ENCODE results near the gene BLID. TPM values are rescaled to one million over a fixed set of nuclear protein-coding genes. Genes with fewer than 3 reads are reported as not detected.

Gene BLID
- total RNA-seq, 1 donor from 2014 or later = 5.9 TPM

DNA sequence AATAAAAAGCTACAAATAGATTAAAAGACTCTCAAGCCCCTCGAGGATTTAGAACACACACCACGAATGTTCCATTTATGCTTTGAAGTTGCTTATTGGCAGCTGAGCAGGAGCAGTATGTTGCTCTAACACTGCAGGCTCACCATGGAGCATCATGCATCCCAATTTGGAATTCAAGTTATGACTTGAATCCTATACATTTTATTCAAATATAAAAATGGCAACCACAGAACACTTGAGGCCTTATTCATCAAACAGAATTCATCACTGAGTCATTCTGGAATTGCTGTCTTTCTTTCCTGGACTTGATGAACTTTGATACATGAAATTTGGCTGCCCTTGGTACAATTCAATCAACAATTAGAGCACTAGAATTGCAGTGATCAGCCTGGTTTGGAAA is 24.5 kb upstream of the BLID start:
- Histone ChIP-seq H3K36me3 (no peaks in the 10 kb centered on the region), H3K27ac (no peak overlapping the region), H3K4me3 (no peak overlapping the region), H3K27me3 (no peaks in the 10 kb centered on the region), H3K4me1 (peaks cover 23% of the 10 kb centered on the region), H3K9me3 (no peaks in the 10 kb centered on the region)
- DNase-seq (ENCODE audit: extremely low spot score in 2 of 2) = no peak
- TF ChIP-seq POLR2A (IDR thresholded peaks at IDR 0.05) (no peak), POLR2AphosphoS5 (IDR thresholded peaks at IDR 0.05; ENCODE audit: insufficient read depth in 1 of 2, low read depth in 1 of 2) (no peak)
- TF ChIP-seq, protein P1, sequence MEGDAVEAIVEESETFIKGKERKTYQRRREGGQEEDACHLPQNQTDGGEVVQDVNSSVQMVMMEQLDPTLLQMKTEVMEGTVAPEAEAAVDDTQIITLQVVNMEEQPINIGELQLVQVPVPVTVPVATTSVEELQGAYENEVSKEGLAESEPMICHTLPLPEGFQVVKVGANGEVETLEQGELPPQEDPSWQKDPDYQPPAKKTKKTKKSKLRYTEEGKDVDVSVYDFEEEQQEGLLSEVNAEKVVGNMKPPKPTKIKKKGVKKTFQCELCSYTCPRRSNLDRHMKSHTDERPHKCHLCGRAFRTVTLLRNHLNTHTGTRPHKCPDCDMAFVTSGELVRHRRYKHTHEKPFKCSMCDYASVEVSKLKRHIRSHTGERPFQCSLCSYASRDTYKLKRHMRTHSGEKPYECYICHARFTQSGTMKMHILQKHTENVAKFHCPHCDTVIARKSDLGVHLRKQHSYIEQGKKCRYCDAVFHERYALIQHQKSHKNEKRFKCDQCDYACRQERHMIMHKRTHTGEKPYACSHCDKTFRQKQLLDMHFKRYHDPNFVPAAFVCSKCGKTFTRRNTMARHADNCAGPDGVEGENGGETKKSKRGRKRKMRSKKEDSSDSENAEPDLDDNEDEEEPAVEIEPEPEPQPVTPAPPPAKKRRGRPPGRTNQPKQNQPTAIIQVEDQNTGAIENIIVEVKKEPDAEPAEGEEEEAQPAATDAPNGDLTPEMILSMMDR (IDR thresholded peaks at IDR 0.05) = no peak
- intact Hi-C loops (cut with DNase I) = no loop called here

DNA sequence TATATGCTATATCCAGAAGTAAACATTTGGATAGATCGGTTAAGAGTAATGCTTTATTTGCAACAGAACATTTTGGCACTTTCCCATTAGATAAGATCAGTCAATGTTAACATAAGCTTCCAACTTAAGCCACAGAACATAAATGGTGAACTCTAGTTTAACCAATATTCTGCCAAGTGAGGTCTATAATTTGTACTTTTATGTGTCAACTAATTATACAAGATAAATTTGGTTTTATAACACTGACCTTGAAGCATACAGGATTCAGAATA is 23.5 kb upstream of the BLID start:
- no peaks in the 10 kb centered on the region for H3K9me3 ChIP-seq
- no peaks in the 10 kb centered on the region for H3K36me3 ChIP-seq
- peaks cover 23% of the 10 kb centered on the region for H3K4me1 ChIP-seq
- H3K27ac ChIP-seq = no peak overlapping the region
- no peak overlapping the region for H3K4me3 ChIP-seq
- DNase-seq (ENCODE audit: extremely low spot score in 2 of 2) = no peak
- intact Hi-C loops (cut with DNase I) = no loop called here
- TF ChIP-seq POLR2AphosphoS5 (IDR thresholded peaks at IDR 0.05; ENCODE audit: insufficient read depth in 1 of 2, low read depth in 1 of 2) (no peak), POLR2A (IDR thresholded peaks at IDR 0.05) (no peak)
- H3K27me3 ChIP-seq = no peaks in the 10 kb centered on the region

DNA sequence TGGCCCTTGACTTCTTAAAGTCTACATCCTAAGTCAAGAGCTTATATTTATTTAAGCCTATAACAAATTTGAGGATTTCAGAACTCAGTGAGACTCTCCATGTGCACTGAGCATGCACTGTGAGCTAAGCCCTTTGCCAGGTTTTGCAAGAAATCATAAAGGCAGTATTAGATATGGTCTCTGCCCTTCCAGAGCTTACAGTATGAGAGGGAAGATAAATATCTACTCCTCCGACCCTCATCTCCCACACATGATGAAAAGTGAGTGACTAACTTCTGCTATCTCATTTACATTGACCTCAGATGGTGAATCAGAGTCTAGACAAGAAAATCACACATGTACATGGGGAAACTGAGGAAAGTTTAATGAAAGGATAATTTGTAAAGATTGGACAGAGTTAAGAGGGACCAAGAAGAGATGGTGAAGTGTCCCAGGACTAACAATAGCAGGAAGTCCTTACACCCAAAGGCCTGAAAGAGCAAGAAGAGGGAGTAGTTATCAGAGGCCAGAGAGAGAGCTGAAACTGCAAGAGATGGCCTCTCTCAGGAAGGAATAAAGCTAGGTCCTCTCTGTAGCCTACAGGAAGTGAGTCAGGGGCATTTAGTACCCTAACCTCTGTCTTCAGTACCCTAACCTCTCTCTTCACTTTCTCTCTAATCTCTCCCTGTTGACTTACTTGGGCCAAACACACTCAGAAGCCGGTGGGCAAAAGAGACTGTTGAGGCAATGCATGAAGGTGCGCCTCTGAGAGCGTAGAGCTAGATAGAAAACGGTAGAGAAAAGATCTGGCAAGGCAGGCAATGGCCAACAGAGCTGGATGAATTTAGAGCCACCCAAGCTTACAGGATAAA is 23.0 kb upstream of the BLID start:
- Histone ChIP-seq H3K27ac (no peak overlapping the region), H3K4me1 (peaks cover 23% of the 10 kb centered on the region), H3K4me3 (no peak overlapping the region), H3K27me3 (no peaks in the 10 kb centered on the region), H3K9me3 (no peaks in the 10 kb centered on the region), H3K36me3 (no peaks in the 10 kb centered on the region)
- TF ChIP-seq, protein P1 (IDR thresholded peaks at IDR 0.05) = no peak
- no peak for TF ChIP-seq POLR2AphosphoS5 (IDR thresholded peaks at IDR 0.05; ENCODE audit: insufficient read depth in 1 of 2, low read depth in 1 of 2)
- no peak for TF ChIP-seq POLR2A (IDR thresholded peaks at IDR 0.05)
- no peak for DNase-seq (ENCODE audit: extremely low spot score in 2 of 2)
- intact Hi-C loops (cut with DNase I) = no loop called here

DNA sequence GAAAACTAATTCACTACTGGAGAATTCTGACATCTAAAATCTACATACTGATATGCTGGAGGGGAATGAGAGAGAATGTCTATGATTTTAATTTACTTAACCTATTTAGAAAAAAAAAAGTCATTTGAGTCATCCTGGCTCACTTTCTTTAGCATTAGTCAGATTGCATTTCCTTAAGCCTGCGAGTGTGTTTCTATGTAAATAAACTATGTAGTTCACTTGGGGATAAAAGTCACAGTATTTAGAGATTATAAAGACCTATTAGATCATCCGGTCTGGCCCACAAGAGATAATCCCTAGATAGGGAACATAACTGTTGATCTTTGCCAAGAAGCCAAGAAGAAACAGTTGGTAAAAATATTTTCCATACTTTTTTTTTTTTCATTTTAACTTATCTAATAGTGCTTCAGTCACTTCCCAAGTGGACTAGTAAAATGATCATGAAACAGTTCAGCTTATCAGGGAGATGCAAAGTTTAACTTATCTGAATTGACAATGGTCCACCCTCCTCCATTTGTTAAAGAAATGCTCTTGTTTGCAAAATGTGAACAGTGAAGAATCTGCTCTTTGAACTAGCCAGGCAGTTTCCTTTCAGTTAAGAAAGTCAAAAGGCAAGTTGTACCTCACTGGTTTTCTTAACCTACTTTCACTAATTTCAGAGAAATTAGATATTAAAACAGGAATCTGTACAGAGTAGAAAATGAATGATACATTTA is 21.2 kb upstream of the BLID start:
- no peak for TF ChIP-seq POLR2A (IDR thresholded peaks at IDR 0.05)
- TF ChIP-seq POLR2AphosphoS5 (IDR thresholded peaks at IDR 0.05; ENCODE audit: insufficient read depth in 1 of 2, low read depth in 1 of 2) = peak in 1 of 2 donors; percentile 42
- no peak for DNase-seq (ENCODE audit: extremely low spot score in 2 of 2)
- Histone ChIP-seq H3K4me1 (peaks cover 23% of the 10 kb centered on the region), H3K9me3 (no peaks in the 10 kb centered on the region), H3K4me3 (no peak overlapping the region), H3K36me3 (no peaks in the 10 kb centered on the region), H3K27me3 (no peaks in the 10 kb centered on the region), H3K27ac (no peak overlapping the region)
- intact Hi-C loops (cut with DNase I) = no loop called here

DNA sequence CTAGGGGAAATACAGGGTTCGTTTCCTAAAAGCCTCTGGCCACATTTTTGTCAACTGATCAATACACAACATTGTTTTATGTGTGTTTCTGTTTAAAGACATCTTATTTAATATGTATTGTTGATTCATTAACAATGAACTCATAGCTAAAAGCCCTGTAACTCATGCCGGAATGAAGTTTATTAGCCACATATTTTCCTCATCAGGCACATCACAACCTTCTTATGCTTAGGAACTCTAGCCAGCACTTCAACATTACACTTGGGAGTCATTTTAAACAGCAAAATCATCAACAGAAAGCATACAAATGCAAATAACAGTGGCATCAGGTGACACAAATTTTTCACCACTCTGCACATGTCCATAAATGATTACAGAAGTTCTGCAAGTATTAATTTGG is 15.1 kb upstream of the BLID start:
- DNase-seq (ENCODE audit: extremely low spot score in 2 of 2) = no peak
- Histone ChIP-seq H3K9me3 (no peaks in the 10 kb centered on the region), H3K4me3 (no peak overlapping the region), H3K27me3 (no peaks in the 10 kb centered on the region), H3K36me3 (no peaks in the 10 kb centered on the region), H3K4me1 (no peaks in the 10 kb centered on the region), H3K27ac (no peak overlapping the region)
- intact Hi-C loops (cut with DNase I) = no loop called here
- TF ChIP-seq, protein P1 (IDR thresholded peaks at IDR 0.05) = no peak
- TF ChIP-seq POLR2AphosphoS5 (IDR thresholded peaks at IDR 0.05; ENCODE audit: insufficient read depth in 1 of 2, low read depth in 1 of 2) = no peak
- TF ChIP-seq POLR2A (IDR thresholded peaks at IDR 0.05) = no peak

DNA sequence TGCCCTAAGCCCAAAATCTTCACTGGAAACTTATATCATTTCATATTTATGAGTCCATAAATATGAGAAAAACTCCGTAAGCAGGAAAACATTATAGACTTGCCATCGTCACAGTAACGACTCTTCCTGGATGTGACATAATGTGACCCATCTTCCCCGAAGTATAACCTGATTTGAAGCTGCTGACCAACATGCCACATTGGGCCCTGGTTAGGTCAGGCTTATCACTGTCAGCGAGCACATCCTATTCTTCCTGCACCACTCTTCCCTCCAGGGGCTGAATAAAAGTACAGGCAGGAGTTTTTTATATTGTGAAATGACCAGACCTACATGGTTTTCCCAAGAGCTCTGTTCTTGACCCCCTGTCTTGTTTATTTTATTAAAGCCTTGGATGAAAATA is 12.1 kb upstream of the BLID start:
- no peak for TF ChIP-seq POLR2AphosphoS5 (IDR thresholded peaks at IDR 0.05; ENCODE audit: insufficient read depth in 1 of 2, low read depth in 1 of 2)
- TF ChIP-seq POLR2A (IDR thresholded peaks at IDR 0.05) = no peak
- TF ChIP-seq, protein P1 (IDR thresholded peaks at IDR 0.05) = no peak

More for the DNA sequence above, 12.1 kb upstream of the BLID start:
- Histone ChIP-seq H3K27ac (no peak overlapping the region), H3K4me1 (peaks cover 11% of the 10 kb centered on the region), H3K27me3 (no peaks in the 10 kb centered on the region), H3K36me3 (no peaks in the 10 kb centered on the region), H3K9me3 (no peaks in the 10 kb centered on the region), H3K4me3 (no peak overlapping the region)
- no peak for DNase-seq (ENCODE audit: extremely low spot score in 2 of 2)
- intact Hi-C loops (cut with DNase I) = no loop called here

Measured in vagina (tissue), 2 donors.